ENCODE measurements around the gene IFRD1. TPM values are rescaled to one million over a fixed set of nuclear protein-coding genes. Genes with fewer than 3 reads are reported as not detected.
A peak's percentile ranks its signal among the peaks of the same experiment; 100 is the strongest.

IFRD1 gene
- total RNA-seq, 1 experiment from 2014 or later = 116 TPM

DNA sequence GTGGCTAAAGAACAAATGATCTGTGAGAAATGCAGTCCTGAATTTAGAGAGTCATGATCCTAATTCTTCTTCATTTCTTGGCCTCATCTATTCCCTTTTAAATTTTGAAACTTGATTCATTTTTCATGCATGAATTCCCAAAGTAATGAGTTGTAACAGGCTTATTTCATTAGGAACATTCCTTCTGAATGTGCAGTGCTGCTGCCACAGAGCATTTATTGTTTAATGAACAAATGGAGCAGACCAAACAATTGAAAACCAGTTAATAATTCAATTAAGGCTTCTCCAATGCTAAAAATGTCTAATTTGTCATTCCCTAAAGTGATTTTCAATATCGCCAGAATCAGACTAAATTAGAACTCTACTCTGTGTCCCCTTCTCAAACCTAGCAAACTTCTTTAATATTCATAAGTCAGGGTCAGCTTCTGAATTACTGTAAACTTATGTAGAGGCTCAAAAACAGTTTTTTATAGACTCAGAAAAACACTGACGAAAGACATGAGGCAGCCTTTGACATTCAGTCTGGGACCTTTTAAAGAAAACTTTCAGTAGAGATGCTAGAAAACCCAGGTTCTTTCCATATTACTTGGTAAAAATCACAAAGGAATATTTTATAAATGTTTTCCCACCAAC is 45.0 kb downstream of the IFRD1 start:
- DNase-seq (ENCODE audit: unreplicated experiment) = no peak
- Mint-ChIP-seq H3K4me1 (ENCODE audit: insufficient read depth, unreplicated experiment) (peaks cover 8% of the 10 kb centered on the region), H3K9me3 (ENCODE audit: unreplicated experiment) (no peaks in the 10 kb centered on the region), H3K27ac (ENCODE audit: low read depth, unreplicated experiment) (no peak overlapping the region), H3K27me3 (ENCODE audit: insufficient read depth, unreplicated experiment) (peaks cover 24% of the 10 kb centered on the region), H3K4me3 (ENCODE audit: unreplicated experiment) (no peak overlapping the region), H3K36me3 (ENCODE audit: insufficient read depth, unreplicated experiment) (no peaks in the 10 kb centered on the region)
- no TSS peak for BruUV-seq (replicated peaks)
- TF ChIP-seq, protein P1, sequence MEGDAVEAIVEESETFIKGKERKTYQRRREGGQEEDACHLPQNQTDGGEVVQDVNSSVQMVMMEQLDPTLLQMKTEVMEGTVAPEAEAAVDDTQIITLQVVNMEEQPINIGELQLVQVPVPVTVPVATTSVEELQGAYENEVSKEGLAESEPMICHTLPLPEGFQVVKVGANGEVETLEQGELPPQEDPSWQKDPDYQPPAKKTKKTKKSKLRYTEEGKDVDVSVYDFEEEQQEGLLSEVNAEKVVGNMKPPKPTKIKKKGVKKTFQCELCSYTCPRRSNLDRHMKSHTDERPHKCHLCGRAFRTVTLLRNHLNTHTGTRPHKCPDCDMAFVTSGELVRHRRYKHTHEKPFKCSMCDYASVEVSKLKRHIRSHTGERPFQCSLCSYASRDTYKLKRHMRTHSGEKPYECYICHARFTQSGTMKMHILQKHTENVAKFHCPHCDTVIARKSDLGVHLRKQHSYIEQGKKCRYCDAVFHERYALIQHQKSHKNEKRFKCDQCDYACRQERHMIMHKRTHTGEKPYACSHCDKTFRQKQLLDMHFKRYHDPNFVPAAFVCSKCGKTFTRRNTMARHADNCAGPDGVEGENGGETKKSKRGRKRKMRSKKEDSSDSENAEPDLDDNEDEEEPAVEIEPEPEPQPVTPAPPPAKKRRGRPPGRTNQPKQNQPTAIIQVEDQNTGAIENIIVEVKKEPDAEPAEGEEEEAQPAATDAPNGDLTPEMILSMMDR (IDR thresholded peaks at IDR 0.05; ENCODE audit: unreplicated experiment) = no peak
- intact Hi-C loops (cut with micrococcal nuclease) = loop anchor here (1.0 to 10.0 kb wide), 3 partner anchors 80 to 753 kb away; no protein-coding TSS in a partner anchor
- CTCF ChIA-PET = interaction anchor here (0.6 to 3.0 kb wide), 34 partner anchors 7 to 985 kb away, joined by 3 to 59 read pairs (median 6); partner anchors contain the start of gene LSMEM1
- POLR2A ChIA-PET = interaction anchor here (1.0 kb wide), 1 partner anchor 44 kb away, joined by 4 read pairs; no protein-coding TSS in a partner anchor

DNA sequence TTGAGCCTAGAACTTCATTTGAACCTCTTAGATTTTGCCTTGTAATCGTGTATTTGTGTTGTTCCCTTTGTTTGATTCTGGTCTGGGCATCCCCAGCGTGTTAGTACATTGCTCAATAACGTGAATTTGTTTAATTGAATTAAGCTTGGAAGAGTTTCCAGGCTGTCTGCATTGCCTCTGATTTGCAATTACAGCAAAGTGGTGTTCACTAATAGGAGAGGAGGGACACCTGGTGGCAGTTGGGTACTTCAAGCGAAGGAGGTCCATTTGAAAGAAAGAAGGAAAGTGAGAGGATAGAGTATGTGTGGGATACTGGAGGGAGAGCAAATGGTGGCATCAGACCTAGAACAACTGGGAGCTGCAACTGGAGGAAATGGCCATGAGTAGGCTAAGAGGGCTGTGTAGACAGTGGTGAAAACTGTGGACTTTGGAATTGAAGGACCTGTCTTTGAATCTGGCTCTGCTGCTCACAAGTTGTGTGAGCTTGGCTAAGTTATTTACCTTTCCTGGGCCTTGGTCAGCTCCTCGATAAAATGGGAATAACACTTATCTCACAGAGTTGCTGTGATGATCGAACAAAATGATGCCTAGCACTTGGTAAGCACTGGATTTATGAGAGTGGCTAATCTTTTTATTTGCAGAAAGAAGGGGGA is 45.7 kb downstream of the IFRD1 start:
- intact Hi-C loops (cut with micrococcal nuclease) = loop anchor here (1.0 to 10.0 kb wide), 4 partner anchors 81 to 754 kb away; no protein-coding TSS in a partner anchor
- ChIA-PET CTCF (interaction anchor here (0.6 to 3.2 kb wide), 61 partner anchors 8 to 985 kb away, joined by 3 to 59 read pairs (median 4); partner anchors contain the start of genes IFRD1 and LSMEM1), POLR2A (interaction anchor here (1.0 to 1.1 kb wide), 3 partner anchors 9 to 282 kb away, joined by 3 to 4 read pairs (median 3); no protein-coding TSS in a partner anchor)
- Mint-ChIP-seq H3K4me3 (ENCODE audit: unreplicated experiment) (no peak overlapping the region), H3K4me1 (ENCODE audit: insufficient read depth, unreplicated experiment) (peaks cover 8% of the 10 kb centered on the region), H3K9me3 (ENCODE audit: unreplicated experiment) (no peaks in the 10 kb centered on the region), H3K27ac (ENCODE audit: low read depth, unreplicated experiment) (no peak overlapping the region), H3K36me3 (ENCODE audit: insufficient read depth, unreplicated experiment) (no peaks in the 10 kb centered on the region), H3K27me3 (ENCODE audit: insufficient read depth, unreplicated experiment) (peaks cover 24% of the 10 kb centered on the region)
- DNase-seq (ENCODE audit: unreplicated experiment) = peak; percentile 77
- no TSS peak for BruUV-seq (replicated peaks)
- TF ChIP-seq, protein P1 (IDR thresholded peaks at IDR 0.05; ENCODE audit: unreplicated experiment) = peak; percentile 47

- TF ChIP-seq, protein P1 (IDR thresholded peaks at IDR 0.05; ENCODE audit: unreplicated experiment) = no peak
- intact Hi-C loops (cut with micrococcal nuclease) = loop anchor here (5.0 to 10.0 kb wide), 2 partner anchors 543 to 755 kb away; no protein-coding TSS in a partner anchor
- no peak overlapping the region for H3K4me3 Mint-ChIP-seq (ENCODE audit: unreplicated experiment)
- POLR2A ChIA-PET = interaction anchor here (0.8 kb wide), 1 partner anchor 46 kb away, joined by 5 read pairs; no protein-coding TSS in a partner anchor
- no peaks in the 10 kb centered on the region for H3K9me3 Mint-ChIP-seq (ENCODE audit: unreplicated experiment)
- CTCF ChIA-PET = interaction anchor here (0.6 to 3.2 kb wide), 13 partner anchors 8 to 1168 kb away, joined by 3 to 17 read pairs (median 9); no protein-coding TSS in a partner anchor
- no TSS peak for BruUV-seq (replicated peaks)
- DNase-seq (ENCODE audit: unreplicated experiment) = no peak
- peaks cover 24% of the 10 kb centered on the region for H3K27me3 Mint-ChIP-seq (ENCODE audit: insufficient read depth, unreplicated experiment)
- no peak overlapping the region for H3K27ac Mint-ChIP-seq (ENCODE audit: low read depth, unreplicated experiment)
- H3K36me3 Mint-ChIP-seq (ENCODE audit: insufficient read depth, unreplicated experiment) = no peaks in the 10 kb centered on the region
- peaks cover 8% of the 10 kb centered on the region for H3K4me1 Mint-ChIP-seq (ENCODE audit: insufficient read depth, unreplicated experiment)
Measured at GRCh38 chr7:112497481-112497880, 47.2 kb downstream of the IFRD1 start.

DNA sequence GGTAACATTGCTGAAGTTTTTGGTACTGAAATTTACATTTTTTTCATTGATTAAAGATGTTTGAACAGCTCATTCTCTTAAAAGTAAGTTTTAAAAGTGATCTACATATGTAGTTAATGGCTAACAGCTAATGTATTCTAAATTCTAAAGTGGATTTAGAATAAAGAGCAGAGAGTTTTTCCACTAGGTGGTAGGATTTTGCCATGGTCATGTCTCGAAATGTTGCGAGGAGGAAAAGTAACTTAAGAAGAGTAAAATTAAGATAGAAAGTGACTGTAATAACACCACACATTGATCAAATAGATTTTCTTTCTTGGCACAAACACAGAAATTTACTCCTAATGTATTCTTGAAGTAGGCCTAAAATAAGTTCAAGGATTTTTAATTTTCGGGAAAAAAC is 50.4 kb downstream of the IFRD1 start:
- intact Hi-C loops (cut with micrococcal nuclease) = loop anchor here (1.0 kb wide), 1 partner anchor 789 kb away; no protein-coding TSS in a partner anchor
- no TSS peak for BruUV-seq (replicated peaks)
- no peaks in the 10 kb centered on the region for H3K9me3 Mint-ChIP-seq (ENCODE audit: unreplicated experiment)
- DNase-seq (ENCODE audit: unreplicated experiment) = no peak
- H3K4me1 Mint-ChIP-seq (ENCODE audit: insufficient read depth, unreplicated experiment) = peaks cover 5% of the 10 kb centered on the region
- TF ChIP-seq, protein P1 (IDR thresholded peaks at IDR 0.05; ENCODE audit: unreplicated experiment) = no peak
- peaks cover 21% of the 10 kb centered on the region for H3K27me3 Mint-ChIP-seq (ENCODE audit: insufficient read depth, unreplicated experiment)
- ChIA-PET POLR2A (no interaction called here), CTCF (interaction anchor here (0.6 to 3.1 kb wide), 5 partner anchors 369 to 747 kb away, joined by 3 to 7 read pairs (median 4); no protein-coding TSS in a partner anchor)
- H3K36me3 Mint-ChIP-seq (ENCODE audit: insufficient read depth, unreplicated experiment) = no peaks in the 10 kb centered on the region
- H3K4me3 Mint-ChIP-seq (ENCODE audit: unreplicated experiment) = no peak overlapping the region
- no peak overlapping the region for H3K27ac Mint-ChIP-seq (ENCODE audit: low read depth, unreplicated experiment)
